Skeletal muscle tissue (tissue), 4 donors: ENCODE results near the gene MYBBP1A. TPM values are rescaled to one million over a fixed set of nuclear protein-coding genes. Genes with fewer than 3 reads are reported as not detected.

Experiments
- H3K27ac ChIP-seq: one replicate; pipeline ENCODE4 v1.7.0; 2013; ENCODE audit warnings: mild to moderate bottlenecking, low read depth, low read length, inconsistent platforms
- H3K27me3 ChIP-seq, 3 donors: one replicate each; pipeline ENCODE4 v1.7.0; 2013; ENCODE audit warnings: low read length in 3 of 3; ENCODE audit not compliant: control insufficient read depth in 3 of 3, insufficient read depth in 3 of 3
- H3K36me3 ChIP-seq, 3 donors: one replicate each; pipeline ENCODE4 v1.7.0; 2013; ENCODE audit warnings: low read length in 3 of 3; ENCODE audit not compliant: control insufficient read depth in 3 of 3, insufficient read depth in 3 of 3
- H3K4me1 ChIP-seq, 3 donors: one replicate each; pipeline ENCODE4 v1.7.0; 2013; ENCODE audit warnings: low read length in 3 of 3, mild to moderate bottlenecking in 3 of 3; ENCODE audit not compliant: control insufficient read depth in 3 of 3, insufficient read depth in 3 of 3
- H3K4me3 ChIP-seq, 3 donors: one replicate each; pipeline ENCODE4 v1.7.0; 2013; ENCODE audit warnings: low read length in 3 of 3
- H3K9ac ChIP-seq, 3 donors: one replicate each; pipeline ENCODE4 v1.7.0; 2013; ENCODE audit warnings: low read length in 3 of 3, mild to moderate bottlenecking in 3 of 3, moderate library complexity in 2 of 3, low read depth in 1 of 3
- H3K9me3 ChIP-seq, 3 donors: one replicate each; pipeline ENCODE4 v1.7.0; 2013; ENCODE audit warnings: low read length in 3 of 3; ENCODE audit not compliant: control insufficient read depth in 3 of 3
- total RNA-seq: library from RNA; depleted of rRNA; stranded (reverse); fragments of >200 nt; gene quantifications from one replicate; pipeline ENCODE4 v1.2.3, GENCODE V29; 2014
- donor health status: Osteomylitis.

Gene MYBBP1A
- total RNA-seq, 1 donor from 2014 or later: 30.3 TPM

DNA sequence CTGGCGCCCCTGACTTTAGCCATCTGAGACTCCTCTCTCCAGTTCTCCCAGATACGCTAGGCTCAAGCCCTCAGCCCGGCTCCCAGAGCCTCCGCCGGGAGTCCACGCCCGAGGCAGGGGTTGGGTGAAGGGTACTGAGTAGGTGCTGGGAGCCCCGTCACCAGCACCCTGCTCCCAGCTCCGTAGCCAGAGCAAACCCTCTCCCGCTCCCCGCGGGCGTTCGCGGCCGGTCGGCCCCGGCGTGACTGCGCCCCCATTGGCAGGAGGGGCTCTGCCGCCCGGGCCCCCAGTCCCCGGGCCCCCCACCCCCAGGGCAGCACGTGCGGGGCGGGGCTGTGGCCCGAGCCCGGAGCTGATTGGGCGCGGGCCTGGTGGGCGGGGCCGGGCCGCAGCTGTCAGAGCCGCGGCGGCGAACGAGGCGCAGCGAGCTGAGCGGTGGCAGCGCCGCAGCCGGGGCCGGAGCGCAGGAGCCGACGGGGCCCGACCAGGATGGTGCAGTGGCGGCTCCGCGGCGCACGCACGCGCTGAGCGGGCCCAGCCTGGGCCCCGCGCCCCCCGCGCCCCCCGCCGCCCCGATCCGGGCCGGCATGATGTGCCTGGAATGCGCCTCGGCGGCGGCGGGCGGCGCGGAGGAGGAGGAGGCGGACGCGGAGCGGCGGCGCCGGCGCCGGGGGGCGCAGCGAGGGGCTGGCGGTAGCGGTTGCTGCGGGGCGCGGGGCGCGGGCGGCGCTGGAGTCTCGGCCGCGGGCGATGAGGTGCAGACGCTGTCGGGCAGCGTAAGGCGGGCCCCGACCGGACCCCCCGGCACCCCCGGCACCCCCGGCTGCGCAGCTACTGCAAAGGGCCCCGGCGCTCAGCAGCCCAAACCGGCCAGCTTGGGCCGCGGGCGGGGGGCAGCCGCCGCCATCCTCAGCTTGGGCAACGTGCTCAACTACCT lies 56.5 kb downstream of the MYBBP1A start, which contains the start of gene SPNS2:
Gene SPNS2, plus strand, starts transcription at position 421 of the 937 bp plus-strand sequence. Its CDS starts 167 bp downstream, at position 588.
- H3K27ac ChIP-seq: peak within 1 kb of the TSS; percentile 39
- H3K9me3 ChIP-seq: no peaks in the 10 kb centered on the region
- no peaks in the 10 kb centered on the region for H3K36me3 ChIP-seq
- peak within 1 kb of the TSS; percentile 32 to 68 (median 60) for H3K9ac ChIP-seq
- H3K4me3 ChIP-seq: peak within 1 kb of the TSS; percentile 45 to 69 (median 69)
- H3K4me1 ChIP-seq: peaks cover 19 to 36% (median 26%) of the 10 kb centered on the region in 3 donors
- H3K27me3 ChIP-seq: peaks cover 38 to 42% (median 39%) of the 10 kb centered on the region in 3 donors

DNA sequence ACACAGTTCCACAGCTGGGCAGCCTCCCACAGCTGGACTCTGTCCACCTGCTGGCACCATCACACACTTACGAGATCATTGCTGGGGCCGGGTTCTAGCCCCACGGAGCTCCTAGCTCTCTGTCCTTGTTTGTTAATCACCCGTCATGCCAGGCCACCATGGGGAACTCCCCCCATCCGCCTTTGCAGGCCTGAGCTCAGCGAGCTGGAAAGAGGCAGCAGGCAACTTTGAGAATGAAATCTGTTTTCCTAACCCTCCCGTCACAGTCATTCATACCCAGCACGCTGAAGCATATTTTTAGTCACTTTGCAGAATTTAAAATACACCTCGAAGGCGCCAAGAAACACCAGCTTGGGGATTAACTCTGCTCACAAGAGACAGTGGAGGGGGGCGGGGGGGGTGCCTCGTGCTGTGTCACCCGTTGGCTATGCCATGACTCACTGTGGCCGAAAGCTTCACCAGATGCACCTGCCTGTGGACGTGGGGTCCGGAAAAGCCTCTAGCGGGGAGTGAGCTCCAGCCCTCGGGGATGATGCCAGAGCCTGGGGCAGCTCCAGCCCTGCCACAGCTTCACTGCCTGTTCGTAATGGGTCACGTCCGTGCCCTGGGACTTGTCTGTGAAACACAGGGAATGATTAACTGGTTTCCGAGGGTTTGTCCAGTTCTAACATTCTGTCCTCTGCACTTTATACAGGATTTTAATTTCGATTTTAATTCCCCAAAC lies 57.9 kb downstream of the MYBBP1A start:
- H3K27me3 ChIP-seq: peaks cover 25 to 27% (median 27%) of the 10 kb centered on the region in 3 donors
- no peak overlapping the region for H3K27ac ChIP-seq
- H3K4me3 ChIP-seq: no peak overlapping the region
- H3K9ac ChIP-seq: peak overlapping the region in 1 of 3 donors; percentile 32
- H3K9me3 ChIP-seq: no peaks in the 10 kb centered on the region
- H3K4me1 ChIP-seq: peaks cover 16 to 29% (median 17%) of the 10 kb centered on the region in 3 donors
- H3K36me3 ChIP-seq: no peaks in the 10 kb centered on the region

DNA sequence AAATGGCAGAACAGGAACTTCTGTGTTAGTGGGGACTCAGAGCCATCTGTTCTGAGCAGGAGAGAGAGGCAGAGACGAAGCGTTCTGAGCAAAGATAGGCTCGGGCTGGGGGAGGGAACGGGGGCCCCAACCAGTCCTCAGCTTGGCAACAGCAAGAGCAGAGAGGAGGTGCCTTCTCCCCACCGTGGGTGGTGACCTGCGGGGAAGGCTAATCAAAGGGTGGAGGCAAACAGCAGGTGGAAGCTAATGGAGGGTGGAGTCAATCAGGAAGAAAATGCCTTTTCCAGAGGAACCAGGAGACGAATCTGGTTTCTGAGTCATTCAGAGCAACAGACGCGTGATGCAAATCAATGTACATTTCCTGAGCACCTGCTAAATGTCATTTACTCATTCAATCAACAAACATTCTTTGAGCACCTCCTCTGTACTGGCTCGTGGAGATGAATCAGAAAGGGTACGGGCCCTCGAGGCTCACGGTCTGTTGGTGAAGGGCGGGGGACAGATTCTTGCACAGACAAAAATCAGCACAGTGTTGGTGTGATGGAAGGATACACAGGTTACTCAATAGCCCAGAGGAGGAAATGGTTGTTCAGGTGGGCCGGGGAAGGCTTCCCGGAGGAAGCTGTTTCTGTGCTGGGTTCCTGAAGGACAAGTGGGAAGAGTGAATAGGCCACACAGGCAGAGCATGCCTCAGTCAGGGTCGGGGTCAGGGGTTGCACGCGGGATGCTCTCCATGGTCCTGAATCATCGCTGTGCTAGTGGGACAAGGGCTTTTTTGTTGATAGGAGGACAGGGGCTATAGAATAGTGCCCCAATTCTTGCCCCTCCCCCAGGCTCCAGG lies 62.2 kb downstream of the MYBBP1A start:
- Histone ChIP-seq H3K9ac (no peak overlapping the region), H3K36me3 (no peaks in the 10 kb centered on the region), H3K27me3 (no peaks in the 10 kb centered on the region), H3K4me3 (no peak overlapping the region), H3K4me1 (peaks cover 0 to 4% (median 3%) of the 10 kb centered on the region in 3 donors), H3K27ac (no peak overlapping the region), H3K9me3 (peaks cover 0 to 2% (median 0%) of the 10 kb centered on the region in 3 donors)

DNA sequence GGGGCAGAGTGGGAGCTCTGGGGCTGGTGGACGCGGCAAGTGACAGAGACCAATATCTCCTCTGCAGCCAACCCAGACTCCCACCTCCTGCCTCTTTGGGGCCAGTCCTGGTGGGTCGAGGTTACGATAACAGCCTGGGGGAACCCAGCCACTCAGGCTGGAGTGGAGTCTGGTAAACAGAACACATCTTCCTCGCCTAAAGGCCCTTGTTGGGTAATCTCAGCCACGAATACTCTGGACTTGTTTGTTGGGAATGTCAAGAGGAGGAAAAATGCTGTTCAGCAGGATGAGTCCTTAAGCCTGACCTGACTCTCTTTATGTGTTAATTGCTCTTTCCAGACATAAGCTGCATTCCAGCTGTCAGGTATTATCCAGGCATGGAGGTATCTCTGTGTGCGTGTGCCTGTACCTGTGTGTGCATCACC lies 64.5 kb downstream of the MYBBP1A start:
- Histone ChIP-seq H3K27ac (no peak overlapping the region), H3K4me1 (no peaks in the 10 kb centered on the region), H3K9ac (no peak overlapping the region), H3K4me3 (no peak overlapping the region), H3K9me3 (peaks cover 0 to 2% (median 0%) of the 10 kb centered on the region in 3 donors), H3K36me3 (no peaks in the 10 kb centered on the region), H3K27me3 (no peaks in the 10 kb centered on the region)

DNA sequence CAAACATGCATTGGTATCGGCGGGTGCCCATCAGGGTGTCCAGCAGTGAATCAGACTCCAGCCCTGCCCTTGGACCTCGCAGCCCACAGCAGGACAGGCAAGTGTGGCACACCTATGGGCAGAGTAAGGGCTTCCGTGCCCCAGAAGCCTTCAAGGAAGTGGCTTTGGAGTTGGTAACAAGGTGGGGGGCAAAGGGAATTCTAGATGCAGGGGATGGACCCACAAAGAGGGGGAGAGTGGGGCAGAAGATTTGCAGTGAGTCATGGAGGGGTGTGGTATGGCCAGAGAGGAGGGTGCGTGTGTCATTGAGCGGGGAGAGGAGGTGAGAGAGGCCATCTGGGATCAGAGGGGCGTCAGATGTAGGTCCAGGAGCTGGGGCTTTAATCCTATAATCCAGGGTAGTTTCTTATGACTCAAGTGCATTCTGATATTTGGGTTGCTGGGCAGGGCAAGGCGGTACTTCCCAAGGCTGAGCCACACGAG lies 65.0 kb downstream of the MYBBP1A start:
- no peaks in the 10 kb centered on the region for H3K4me1 ChIP-seq
- H3K4me3 ChIP-seq: no peak overlapping the region
- no peaks in the 10 kb centered on the region for H3K36me3 ChIP-seq
- H3K27me3 ChIP-seq: no peaks in the 10 kb centered on the region
- H3K9ac ChIP-seq: no peak overlapping the region
- H3K9me3 ChIP-seq: peaks cover 0 to 2% (median 0%) of the 10 kb centered on the region in 3 donors
- no peak overlapping the region for H3K27ac ChIP-seq

DNA sequence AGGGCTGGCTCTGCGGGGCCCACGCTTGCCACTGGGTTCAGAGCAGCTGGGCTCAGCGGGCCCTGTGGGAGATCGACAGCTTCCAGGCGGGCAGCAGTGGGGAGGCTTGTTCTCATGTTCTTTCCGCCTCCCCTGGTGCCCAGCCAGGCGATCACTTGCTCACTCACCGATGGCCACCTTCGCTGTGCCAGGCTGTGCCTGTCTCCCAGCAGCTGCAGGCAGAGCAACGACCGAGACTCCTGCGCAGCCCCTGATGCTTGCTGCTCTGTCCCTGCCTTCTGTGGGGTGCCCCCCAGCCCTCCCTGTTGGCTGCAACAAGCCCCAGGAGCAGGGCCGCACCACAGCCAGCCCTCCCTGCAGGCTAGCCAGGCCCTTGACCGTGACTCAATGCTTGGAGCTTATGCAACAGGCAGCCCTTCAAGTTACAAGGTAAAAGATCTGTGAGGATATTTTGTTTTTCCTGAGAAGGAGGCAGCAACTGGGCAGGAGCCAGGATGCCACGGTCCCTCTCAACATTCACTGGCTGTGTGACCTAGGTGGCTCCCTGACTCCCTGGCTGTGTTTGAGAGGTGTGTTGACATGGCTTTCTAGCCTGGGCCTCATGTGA lies 66.1 kb downstream of the MYBBP1A start:
- Histone ChIP-seq H3K9me3 (peaks cover 0 to 2% (median 0%) of the 10 kb centered on the region in 3 donors), H3K27ac (no peak overlapping the region), H3K27me3 (no peaks in the 10 kb centered on the region), H3K36me3 (no peaks in the 10 kb centered on the region), H3K4me1 (no peaks in the 10 kb centered on the region), H3K9ac (no peak overlapping the region), H3K4me3 (no peak overlapping the region)

Other genes with a start within 250 kb of the MYBBP1A start
- gene UBE2G1, start 188.7 kb downstream of the MYBBP1A start, total RNA-seq: 49.1 TPM
- gene SPNS3, start 121.4 kb downstream of the MYBBP1A start, total RNA-seq: not detected
- 2.6 TPM for gene SPNS2, start 56.5 kb downstream of the MYBBP1A start, total RNA-seq
- not detected for gene GGT6, start 5.2 kb upstream of the MYBBP1A start, total RNA-seq
- 74.1 TPM for gene SMTNL2, start 29.1 kb upstream of the MYBBP1A start, total RNA-seq
- gene ALOX15, start 86.3 kb upstream of the MYBBP1A start, total RNA-seq: 0.52 TPM
- gene PELP1, start 148.8 kb upstream of the MYBBP1A start, total RNA-seq: 23.5 TPM
- gene ARRB2, start 155.2 kb upstream of the MYBBP1A start, total RNA-seq: 7.3 TPM
- gene MED11, start 176.0 kb upstream of the MYBBP1A start, total RNA-seq: 6.3 TPM
- 0.52 TPM for gene ZMYND15, start 184.4 kb upstream of the MYBBP1A start, total RNA-seq
- 1.6 TPM for gene CXCL16, start 184.5 kb upstream of the MYBBP1A start, total RNA-seq
- not detected for gene TM4SF5, start 216.5 kb upstream of the MYBBP1A start, total RNA-seq
- gene VMO1, start 231.0 kb upstream of the MYBBP1A start, total RNA-seq: 4.7 TPM
- gene GLTPD2, start 233.6 kb upstream of the MYBBP1A start, total RNA-seq: not detected
- gene PSMB6, start 240.8 kb upstream of the MYBBP1A start, total RNA-seq: 105 TPM